ENCODE results near the gene SART3.
A peak's percentile ranks its signal among the peaks of the same experiment; 100 is the strongest.

SART3 gene

GRCh38 chr12:108560752-108561719, at the start of gene SART3:
SART3 (minus strand) TSS chr12:108561173; CDS start chr12:108561154, 19 bp downstream.
- peak; percentile 83 for DNase-seq
- peak; percentile 43 for ATAC-seq

GRCh38 chr12:108610336-108610815, 49.4 kb upstream of the SART3 start:
- DNase-seq (no peak), ATAC-seq (no peak)

GRCh38 chr12:108609537-108610335, 48.8 kb upstream of the SART3 start:
- DNase-seq: no peak
- ATAC-seq: no peak

GRCh38 chr12:108608616-108609015, 47.6 kb upstream of the SART3 start:
- ATAC-seq (no peak), DNase-seq (no peak)

GRCh38 chr12:108607981-108608600, 47.1 kb upstream of the SART3 start:
- no peak for ATAC-seq
- DNase-seq: no peak

GRCh38 chr12:108606492-108606891, 45.5 kb upstream of the SART3 start:
- no peak for DNase-seq

GRCh38 chr12:108605690-108606406, 44.9 kb upstream of the SART3 start:
- no peak for ATAC-seq
- DNase-seq: no peak

More at GRCh38 chr12:108606492-108606891, 45.5 kb upstream of the SART3 start:
- no peak for ATAC-seq

- ATAC-seq: no peak
These were observed 44.2 kb upstream of the SART3 start for GRCh38 chr12:108605000-108605689.

GRCh38 chr12:108604208-108604941, 43.4 kb upstream of the SART3 start:
- DNase-seq (no peak), ATAC-seq (no peak)

More at GRCh38 chr12:108605000-108605689, 44.2 kb upstream of the SART3 start:
- DNase-seq: no peak

- DNase-seq (no peak), ATAC-seq (no peak)
These were observed 42.8 kb upstream of the SART3 start for GRCh38 chr12:108603743-108604142.

GRCh38 chr12:108602976-108603704, 42.2 kb upstream of the SART3 start:
- ATAC-seq: no peak
- DNase-seq: no peak

- DNase-seq (no peak), ATAC-seq (no peak)
These were observed 41.3 kb upstream of the SART3 start for GRCh38 chr12:108602209-108602705.

GRCh38 chr12:108600702-108601007, 39.7 kb upstream of the SART3 start:
- ATAC-seq (no peak), DNase-seq (no peak)

GRCh38 chr12:108599948-108600701, 39.2 kb upstream of the SART3 start:
- DNase-seq (no peak), ATAC-seq (no peak)

- ATAC-seq: no peak
- DNase-seq: no peak
These were observed 38.6 kb upstream of the SART3 start for GRCh38 chr12:108599541-108599940.

GRCh38 chr12:108598553-108599250, 37.7 kb upstream of the SART3 start:
- ATAC-seq: no peak
- no peak for DNase-seq

- ATAC-seq: no peak
- no peak for DNase-seq
These were observed 36.8 kb upstream of the SART3 start, which contains the start of gene TMEM119 for GRCh38 chr12:108597559-108598471. TMEM119 (minus strand) TSS chr12:108598084; CDS start chr12:108592383, 5,701 bp downstream.

Measured in stimulated activated naive CD8-positive, alpha-beta T cell treated with anti-CD3 and anti-CD28 coated beads, Interleukin-15, Interleukin-2, amounts not matched to agents 100 U/mL and 50 U/mL, for 24 hours (primary cell).